Measurements from ENCODE around the gene CNOT11.

The CNOT11 gene

DNA sequence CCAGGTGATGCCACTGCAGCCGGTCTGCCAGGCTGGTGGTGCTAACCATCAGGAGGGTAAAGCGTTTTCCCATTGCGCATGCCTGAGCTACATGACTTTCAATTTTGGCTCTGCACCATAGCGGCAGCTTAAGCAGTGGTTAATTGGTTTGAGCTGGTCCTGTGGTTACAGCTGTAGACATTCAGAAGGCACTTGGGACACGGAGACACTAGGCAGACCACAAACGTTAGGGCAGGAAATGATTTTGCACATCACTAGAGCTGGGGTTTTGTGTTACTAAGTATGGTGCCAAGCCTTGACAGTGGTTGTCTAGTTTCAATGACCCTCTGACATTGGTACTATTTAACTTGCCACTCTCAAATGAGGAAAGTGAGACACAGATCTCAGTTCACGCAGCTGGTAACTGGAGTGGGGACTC is 28.9 kb upstream of the CNOT11 start:
- H3K27me3 Mint-ChIP-seq (ENCODE audit: low read depth, poor library complexity), result peaks cover 3% of the 10 kb centered on the region
- no peak for TF ChIP-seq CTCF (IDR thresholded peaks at IDR 0.05)
- H3K9me3 Mint-ChIP-seq, result no peaks in the 10 kb centered on the region
- H3K4me1 Mint-ChIP-seq, result peaks cover 6% of the 10 kb centered on the region
- no peak overlapping the region for H3K27ac Mint-ChIP-seq
- no peak for DNase-seq
- no peaks in the 10 kb centered on the region for H3K36me3 Mint-ChIP-seq (ENCODE audit: low read depth)
- no peak overlapping the region for H3K4me3 Mint-ChIP-seq

- Mint-ChIP-seq H3K4me3 (no peak overlapping the region), H3K9me3 (peaks cover 28% of the 10 kb centered on the region), H3K36me3 (ENCODE audit: low read depth) (no peaks in the 10 kb centered on the region), H3K27ac (no peak overlapping the region), H3K4me1 (no peaks in the 10 kb centered on the region), H3K27me3 (ENCODE audit: low read depth, poor library complexity) (peaks cover 8% of the 10 kb centered on the region)
- DNase-seq, result no peak
- TF ChIP-seq CTCF (IDR thresholded peaks at IDR 0.05), result no peak
Observed at GRCh38 chr2:101230541-101231001, 22.1 kb upstream of the CNOT11 start.

GRCh38 chr2:101231240-101231639 is 21.4 kb upstream of the CNOT11 start:
- no peak for DNase-seq
- no peak overlapping the region for H3K4me3 Mint-ChIP-seq
- H3K36me3 Mint-ChIP-seq (ENCODE audit: low read depth), result no peaks in the 10 kb centered on the region
- H3K9me3 Mint-ChIP-seq, result peaks cover 34% of the 10 kb centered on the region
- no peak for TF ChIP-seq CTCF (IDR thresholded peaks at IDR 0.05)
- H3K4me1 Mint-ChIP-seq, result no peaks in the 10 kb centered on the region
- H3K27ac Mint-ChIP-seq, result no peak overlapping the region
- H3K27me3 Mint-ChIP-seq (ENCODE audit: low read depth, poor library complexity), result peaks cover 8% of the 10 kb centered on the region

DNA sequence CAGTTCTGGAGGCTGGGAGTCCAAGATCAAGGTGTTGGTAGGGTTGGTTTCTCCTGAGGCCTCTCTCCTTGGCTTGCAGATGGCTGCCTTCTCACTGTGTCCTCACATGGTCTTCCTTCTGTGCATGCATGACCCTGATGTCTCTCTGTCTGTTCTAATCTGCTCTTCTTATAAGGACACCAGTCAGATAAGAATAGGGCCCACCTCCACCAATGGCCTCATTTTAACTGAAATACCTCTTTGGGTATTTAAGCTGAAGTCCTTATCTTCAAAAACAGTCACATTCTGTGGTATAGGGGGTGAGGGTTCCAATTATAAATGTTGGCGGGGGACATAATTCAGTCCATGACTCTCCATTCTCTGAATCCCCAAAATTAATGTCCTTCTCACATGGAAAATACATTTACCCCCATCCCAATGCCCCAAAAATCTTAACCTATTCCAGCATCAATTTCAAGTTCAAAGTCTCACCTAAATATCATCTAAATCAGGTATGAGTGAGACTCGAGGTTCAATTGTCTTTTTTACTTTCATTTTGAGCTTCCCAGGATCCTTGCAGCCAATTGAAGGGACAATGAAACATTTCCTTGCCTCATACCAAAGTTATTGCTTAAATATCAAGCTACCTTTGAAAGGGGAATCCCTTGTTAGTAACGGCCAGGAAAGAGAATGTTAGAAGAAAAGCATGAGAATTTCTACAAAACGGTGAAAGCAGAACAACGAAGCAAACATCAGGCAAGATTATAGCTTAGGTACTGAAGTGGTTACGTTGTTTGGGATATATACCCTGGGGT is 20.6 kb upstream of the CNOT11 start:
- Mint-ChIP-seq H3K36me3 (ENCODE audit: low read depth) (no peaks in the 10 kb centered on the region), H3K4me1 (no peaks in the 10 kb centered on the region), H3K9me3 (peaks cover 43% of the 10 kb centered on the region), H3K27me3 (ENCODE audit: low read depth, poor library complexity) (peaks cover 5% of the 10 kb centered on the region), H3K4me3 (no peak overlapping the region), H3K27ac (no peak overlapping the region)
- no peak for DNase-seq
- TF ChIP-seq CTCF (IDR thresholded peaks at IDR 0.05), result no peak

- no peak overlapping the region for H3K4me3 Mint-ChIP-seq
- H3K27me3 Mint-ChIP-seq (ENCODE audit: low read depth, poor library complexity), result peaks cover 5% of the 10 kb centered on the region
- DNase-seq, result no peak
- H3K4me1 Mint-ChIP-seq, result no peaks in the 10 kb centered on the region
- H3K9me3 Mint-ChIP-seq, result peaks cover 43% of the 10 kb centered on the region
- no peak for TF ChIP-seq CTCF (IDR thresholded peaks at IDR 0.05)
- H3K36me3 Mint-ChIP-seq (ENCODE audit: low read depth), result no peaks in the 10 kb centered on the region
- H3K27ac Mint-ChIP-seq, result no peak overlapping the region
Observed at GRCh38 chr2:101232770-101233169, 19.9 kb upstream of the CNOT11 start.

Data from nephron progenitor cell (in vitro differentiated cells).